ENCODE measurements around the gene GABBR2. TPM values are rescaled to one million over a fixed set of nuclear protein-coding genes. Genes with fewer than 3 reads are reported as not detected.

GABBR2 gene
- total RNA-seq, 1 donor from 2014 or later: 116 TPM

DNA sequence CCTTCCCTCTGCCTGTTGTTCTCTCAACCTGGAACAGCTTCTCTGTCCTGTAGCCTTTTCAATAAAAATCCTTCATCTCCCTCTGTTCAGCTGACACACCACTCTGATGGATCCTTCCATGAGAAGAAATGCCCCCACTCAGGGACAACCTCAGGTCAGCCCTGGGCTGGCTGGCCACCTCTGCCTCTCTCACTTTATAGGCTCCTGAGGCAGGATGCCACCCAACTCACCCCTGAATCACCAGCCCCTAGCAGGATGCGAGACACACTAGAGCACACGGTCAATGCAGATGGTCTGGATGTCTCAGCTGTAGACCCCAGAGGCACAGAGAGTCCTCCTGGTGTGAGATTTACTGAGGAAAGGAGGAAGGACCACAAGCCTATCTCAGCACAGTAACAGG, 93.8 kb downstream of the GABBR2 start:
- no peaks in the 10 kb centered on the region for H3K36me3 Mint-ChIP-seq (ENCODE audit: unreplicated experiment)
- no peak overlapping the region for H3K27ac Mint-ChIP-seq (ENCODE audit: unreplicated experiment)
- TF ChIP-seq, protein P1, sequence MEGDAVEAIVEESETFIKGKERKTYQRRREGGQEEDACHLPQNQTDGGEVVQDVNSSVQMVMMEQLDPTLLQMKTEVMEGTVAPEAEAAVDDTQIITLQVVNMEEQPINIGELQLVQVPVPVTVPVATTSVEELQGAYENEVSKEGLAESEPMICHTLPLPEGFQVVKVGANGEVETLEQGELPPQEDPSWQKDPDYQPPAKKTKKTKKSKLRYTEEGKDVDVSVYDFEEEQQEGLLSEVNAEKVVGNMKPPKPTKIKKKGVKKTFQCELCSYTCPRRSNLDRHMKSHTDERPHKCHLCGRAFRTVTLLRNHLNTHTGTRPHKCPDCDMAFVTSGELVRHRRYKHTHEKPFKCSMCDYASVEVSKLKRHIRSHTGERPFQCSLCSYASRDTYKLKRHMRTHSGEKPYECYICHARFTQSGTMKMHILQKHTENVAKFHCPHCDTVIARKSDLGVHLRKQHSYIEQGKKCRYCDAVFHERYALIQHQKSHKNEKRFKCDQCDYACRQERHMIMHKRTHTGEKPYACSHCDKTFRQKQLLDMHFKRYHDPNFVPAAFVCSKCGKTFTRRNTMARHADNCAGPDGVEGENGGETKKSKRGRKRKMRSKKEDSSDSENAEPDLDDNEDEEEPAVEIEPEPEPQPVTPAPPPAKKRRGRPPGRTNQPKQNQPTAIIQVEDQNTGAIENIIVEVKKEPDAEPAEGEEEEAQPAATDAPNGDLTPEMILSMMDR (IDR thresholded peaks at IDR 0.05; ENCODE audit: partially characterized antibody, unreplicated experiment): no peak
- H3K27me3 Mint-ChIP-seq (ENCODE audit: unreplicated experiment): no peaks in the 10 kb centered on the region
- no peak for DNase-seq
- peaks cover 62% of the 10 kb centered on the region for H3K4me1 Mint-ChIP-seq (ENCODE audit: low read depth, unreplicated experiment)
- peak overlapping the region; percentile 30 for H3K4me3 Mint-ChIP-seq (ENCODE audit: unreplicated experiment)
- peaks cover 10% of the 10 kb centered on the region for H3K9me3 Mint-ChIP-seq (ENCODE audit: unreplicated experiment)

DNA sequence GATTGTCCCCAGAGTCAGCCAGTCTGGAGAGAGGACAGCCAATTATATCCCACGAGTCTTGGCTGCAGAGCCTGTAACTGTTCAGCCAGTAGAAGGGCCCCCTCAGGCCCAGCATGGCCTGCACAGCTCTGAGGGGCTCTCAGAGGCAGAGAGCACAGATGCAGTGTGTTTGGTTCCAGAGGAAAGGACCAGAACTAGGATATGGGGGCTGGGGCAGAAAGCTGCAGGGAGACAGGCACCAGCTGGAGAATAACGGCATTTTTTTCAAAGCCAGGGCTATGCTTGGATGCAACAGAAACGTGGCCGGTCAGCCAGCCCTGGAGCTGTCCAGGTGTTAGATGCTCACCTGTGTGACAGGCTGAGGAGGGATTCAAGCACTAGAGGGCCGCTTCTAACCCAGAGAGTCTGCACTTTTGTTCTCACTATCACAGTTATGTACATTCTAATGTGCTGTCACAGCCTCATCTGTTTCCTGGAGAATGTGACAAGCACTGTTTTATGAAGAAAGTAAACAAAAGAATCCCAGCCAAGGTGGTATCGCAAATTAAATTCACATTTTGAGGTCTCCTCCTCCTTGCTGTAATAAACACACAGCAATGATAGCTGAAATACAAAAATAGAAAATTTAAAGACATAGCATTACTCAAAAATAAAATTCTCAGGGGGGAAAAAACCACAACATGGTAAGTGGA, 96.5 kb downstream of the GABBR2 start:
- DNase-seq: no peak
- peaks cover 3% of the 10 kb centered on the region for H3K27me3 Mint-ChIP-seq (ENCODE audit: unreplicated experiment)
- peaks cover 5% of the 10 kb centered on the region for H3K9me3 Mint-ChIP-seq (ENCODE audit: unreplicated experiment)
- TF ChIP-seq, protein P1 (IDR thresholded peaks at IDR 0.05; ENCODE audit: partially characterized antibody, unreplicated experiment): no peak
- peaks cover 42% of the 10 kb centered on the region for H3K4me1 Mint-ChIP-seq (ENCODE audit: low read depth, unreplicated experiment)
- no peaks in the 10 kb centered on the region for H3K36me3 Mint-ChIP-seq (ENCODE audit: unreplicated experiment)
- H3K27ac Mint-ChIP-seq (ENCODE audit: unreplicated experiment): peak overlapping the region; percentile 2
- H3K4me3 Mint-ChIP-seq (ENCODE audit: unreplicated experiment): no peak overlapping the region

- Mint-ChIP-seq H3K4me1 (ENCODE audit: low read depth, unreplicated experiment) (peaks cover 39% of the 10 kb centered on the region), H3K27ac (ENCODE audit: unreplicated experiment) (no peak overlapping the region), H3K27me3 (ENCODE audit: unreplicated experiment) (peaks cover 6% of the 10 kb centered on the region), H3K36me3 (ENCODE audit: unreplicated experiment) (no peaks in the 10 kb centered on the region), H3K9me3 (ENCODE audit: unreplicated experiment) (peaks cover 1% of the 10 kb centered on the region), H3K4me3 (ENCODE audit: unreplicated experiment) (no peak overlapping the region)
- no peak for DNase-seq
- TF ChIP-seq, protein P1 (IDR thresholded peaks at IDR 0.05; ENCODE audit: partially characterized antibody, unreplicated experiment): no peak
Measured at GRCh38 chr9:98611319-98611718, 97.4 kb downstream of the GABBR2 start.

DNA sequence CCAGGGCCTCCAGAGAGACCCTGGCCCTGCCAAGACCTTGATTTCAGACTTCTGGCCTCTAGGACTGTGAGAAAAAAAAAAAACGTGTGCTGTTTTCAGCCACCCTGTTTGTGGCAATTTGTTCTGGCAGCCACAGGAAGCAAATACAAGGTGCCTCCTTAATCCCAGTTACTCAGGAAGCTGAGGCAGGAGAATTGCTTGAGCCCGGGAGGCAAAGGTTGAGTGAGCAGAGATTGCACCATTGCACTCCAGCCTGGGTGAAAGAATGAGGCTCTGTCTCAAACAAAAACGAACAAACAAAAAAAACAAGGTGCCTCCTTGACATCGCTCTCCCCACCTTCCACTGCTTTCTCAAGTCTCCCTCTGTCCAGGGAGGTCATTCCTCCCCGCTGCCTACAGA, 98.0 kb downstream of the GABBR2 start:
- Mint-ChIP-seq H3K4me3 (ENCODE audit: unreplicated experiment) (no peak overlapping the region), H3K36me3 (ENCODE audit: unreplicated experiment) (no peaks in the 10 kb centered on the region), H3K9me3 (ENCODE audit: unreplicated experiment) (peaks cover 3% of the 10 kb centered on the region), H3K27ac (ENCODE audit: unreplicated experiment) (no peak overlapping the region), H3K4me1 (ENCODE audit: low read depth, unreplicated experiment) (peaks cover 36% of the 10 kb centered on the region), H3K27me3 (ENCODE audit: unreplicated experiment) (peaks cover 6% of the 10 kb centered on the region)
- DNase-seq: no peak
- TF ChIP-seq, protein P1 (IDR thresholded peaks at IDR 0.05; ENCODE audit: partially characterized antibody, unreplicated experiment): no peak

- no peak for DNase-seq
- Mint-ChIP-seq H3K36me3 (ENCODE audit: unreplicated experiment) (no peaks in the 10 kb centered on the region), H3K4me1 (ENCODE audit: low read depth, unreplicated experiment) (peaks cover 31% of the 10 kb centered on the region), H3K9me3 (ENCODE audit: unreplicated experiment) (peaks cover 3% of the 10 kb centered on the region), H3K4me3 (ENCODE audit: unreplicated experiment) (no peak overlapping the region), H3K27me3 (ENCODE audit: unreplicated experiment) (peaks cover 6% of the 10 kb centered on the region), H3K27ac (ENCODE audit: unreplicated experiment) (no peak overlapping the region)
- TF ChIP-seq, protein P1 (IDR thresholded peaks at IDR 0.05; ENCODE audit: partially characterized antibody, unreplicated experiment): no peak
Measured at GRCh38 chr9:98610211-98610610, 98.5 kb downstream of the GABBR2 start.
